Stimulated activated CD4-positive, alpha-beta T cell treated with anti-CD3 and anti-CD28 coated beads, TNF-alpha, amount 100 ng/mL, for 24 hours (primary cell): Measurements from ENCODE around the gene CENPP.
"Not testable (repeated sequence)": the region's sequence is repeated elsewhere in the genome, so short reads cannot be mapped to it uniquely, and the experiment has no call there.

Experiments used
- DNase-seq, 3 experiments: peaks; one replicate each; pipeline ENCODE4 v3.0.0-alpha.2; 2020; ENCODE audit warnings: low read depth in 3 of 3

The CENPP gene

DNA sequence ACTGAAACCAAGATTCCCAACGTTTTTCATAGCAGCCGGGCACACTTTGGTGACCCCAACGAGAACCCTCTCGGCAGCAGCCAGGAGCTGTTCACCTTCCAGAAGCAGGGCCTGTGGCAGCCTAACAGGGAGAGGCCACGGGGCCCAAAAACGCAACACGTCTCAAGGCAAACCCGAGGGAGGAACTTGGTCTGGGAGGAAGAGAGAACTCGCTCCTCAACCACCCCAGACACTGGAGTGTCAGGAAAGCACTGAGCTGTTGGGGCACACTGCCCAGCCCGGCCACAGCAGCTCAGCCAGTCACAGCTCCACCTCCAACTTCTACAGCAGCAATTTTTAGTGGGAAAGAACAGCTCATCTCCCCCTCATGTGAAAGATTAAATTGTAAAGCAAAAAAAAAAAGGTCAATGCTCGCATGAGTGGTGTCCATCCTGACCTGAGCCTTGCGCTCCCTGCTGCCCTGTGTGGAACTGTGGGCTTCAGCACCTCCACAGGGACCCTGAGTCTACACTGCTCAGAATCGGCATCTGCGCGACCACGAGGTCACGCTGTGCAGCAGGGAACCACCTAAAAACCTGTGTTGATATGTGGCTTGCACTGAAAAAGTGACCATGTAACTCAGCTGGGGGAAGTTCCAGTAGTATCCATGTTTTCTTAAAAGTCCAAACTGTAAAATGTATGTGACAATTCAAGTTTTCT is 289.2 kb downstream of the CENPP start:
- DNase-seq = no peak

DNA sequence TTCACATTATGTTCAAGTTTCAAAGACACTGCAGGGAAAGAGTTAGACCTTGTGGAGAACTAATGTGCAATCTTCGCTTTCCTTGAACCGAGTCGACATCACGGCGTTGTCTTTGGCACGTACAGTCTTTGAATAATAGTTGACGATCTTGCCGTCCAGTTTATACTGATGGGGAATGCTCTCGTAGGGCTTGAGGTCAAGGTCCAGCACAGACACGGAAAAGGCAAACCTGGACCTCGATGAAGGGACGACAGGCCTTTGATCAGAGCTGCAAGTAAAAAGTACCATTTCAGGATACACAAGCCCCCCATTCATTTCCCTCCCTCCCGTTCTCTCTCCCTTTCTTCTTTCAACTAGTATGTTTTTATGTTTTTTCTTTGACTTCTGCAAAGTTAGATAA is 290.0 kb downstream of the CENPP start:
- no peak for DNase-seq

DNA sequence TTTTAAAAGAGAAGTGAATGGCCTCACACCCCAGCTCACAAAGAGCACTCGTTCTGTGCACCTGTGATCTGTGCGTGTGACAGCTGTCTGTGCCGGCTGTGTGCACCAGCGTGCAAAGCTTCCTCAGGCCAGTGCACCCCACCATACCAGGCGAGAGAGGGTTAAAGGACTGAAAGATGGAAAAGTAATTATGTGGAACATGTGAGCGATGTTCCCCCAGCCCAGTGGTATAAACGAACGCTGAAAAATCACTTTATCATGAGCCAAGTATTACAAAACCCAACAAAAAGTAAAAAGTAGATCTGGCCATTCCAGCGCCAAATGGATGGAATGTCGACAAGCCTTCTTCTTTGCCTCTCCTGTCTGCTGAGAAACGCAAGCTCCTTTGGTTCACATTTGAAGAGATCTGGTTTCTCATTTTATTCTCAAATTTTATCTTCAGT is 290.5 kb downstream of the CENPP start:
- no peak for DNase-seq

DNA sequence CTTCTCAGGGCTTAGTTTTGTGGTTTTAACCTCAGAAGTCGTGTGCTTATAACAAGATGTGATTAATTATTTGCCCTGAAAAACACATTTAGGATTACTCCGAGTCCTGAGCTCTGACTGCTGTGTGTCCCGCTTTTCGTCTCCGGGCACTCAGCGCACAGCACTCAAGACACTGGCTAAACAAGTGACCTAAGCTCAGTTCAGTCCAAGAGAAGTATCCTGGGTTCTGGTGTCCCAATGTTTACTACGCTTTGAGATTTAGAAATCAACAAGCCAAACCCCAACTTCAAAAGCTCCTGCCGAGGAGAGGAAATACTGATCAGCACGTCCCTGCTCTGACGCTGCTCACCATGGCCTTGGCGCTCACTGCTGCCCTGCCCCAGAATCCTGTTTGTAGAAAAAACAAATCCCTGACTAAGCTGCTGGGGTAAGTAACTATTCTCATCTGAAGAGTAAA is 290.9 kb downstream of the CENPP start:
- DNase-seq = no peak

DNA sequence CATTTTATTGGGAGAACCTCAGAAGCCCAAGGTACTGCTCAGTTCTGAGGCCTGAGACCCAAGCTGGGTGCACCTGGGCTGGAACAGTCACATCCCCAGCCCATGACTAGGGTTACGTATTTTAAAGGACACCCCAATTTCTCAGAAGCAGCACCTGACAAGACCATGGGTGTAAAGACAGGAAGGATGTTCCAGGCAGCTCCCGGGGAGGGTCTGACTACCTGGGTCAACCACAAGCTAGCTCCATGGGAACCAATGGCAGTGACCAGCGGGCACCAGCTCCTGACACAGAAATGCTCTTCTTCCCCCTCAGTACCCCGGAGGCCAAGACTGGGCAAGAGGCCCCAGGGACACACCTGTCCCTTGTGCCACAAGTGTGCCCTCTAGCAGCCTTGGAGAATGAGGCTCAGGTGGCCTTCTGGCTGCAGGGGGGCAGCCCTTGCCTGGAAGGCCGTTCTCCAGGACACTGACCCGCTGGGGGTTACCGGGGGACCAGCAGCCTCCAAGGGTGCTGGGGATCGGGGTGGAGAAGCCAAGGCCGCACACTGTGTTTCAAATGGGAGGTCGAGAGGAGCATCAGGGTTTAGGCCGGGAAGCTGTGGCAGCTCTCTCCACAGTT is 291.6 kb downstream of the CENPP start:
- DNase-seq = no peak

DNA sequence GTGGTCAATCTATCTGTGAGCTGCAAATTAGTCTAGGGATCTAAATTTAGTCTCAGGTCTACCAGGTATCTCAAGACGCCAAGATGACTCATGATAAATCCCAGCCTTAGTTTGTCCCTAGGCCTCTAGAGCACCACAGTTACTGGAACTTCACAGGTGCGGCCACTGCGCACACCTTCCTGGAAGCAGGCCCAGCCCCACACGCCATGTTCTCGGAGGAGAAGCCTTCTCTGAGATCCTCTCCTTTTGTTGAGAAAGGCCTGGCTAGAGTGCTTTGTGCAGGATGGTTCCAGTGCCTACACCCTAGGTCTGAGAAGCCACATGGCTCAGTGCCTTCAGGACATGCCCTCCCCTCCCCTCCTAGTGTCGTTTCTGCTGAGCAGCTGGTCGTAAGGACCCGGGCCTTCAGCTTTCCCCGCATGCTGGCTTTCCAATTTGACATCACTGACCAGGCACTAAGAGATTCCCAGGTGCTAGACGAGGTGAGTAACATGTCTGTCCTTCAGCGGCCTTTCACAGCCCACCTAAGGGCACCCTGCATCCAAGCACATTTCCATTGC is 292.3 kb downstream of the CENPP start:
- no peak for DNase-seq

DNA sequence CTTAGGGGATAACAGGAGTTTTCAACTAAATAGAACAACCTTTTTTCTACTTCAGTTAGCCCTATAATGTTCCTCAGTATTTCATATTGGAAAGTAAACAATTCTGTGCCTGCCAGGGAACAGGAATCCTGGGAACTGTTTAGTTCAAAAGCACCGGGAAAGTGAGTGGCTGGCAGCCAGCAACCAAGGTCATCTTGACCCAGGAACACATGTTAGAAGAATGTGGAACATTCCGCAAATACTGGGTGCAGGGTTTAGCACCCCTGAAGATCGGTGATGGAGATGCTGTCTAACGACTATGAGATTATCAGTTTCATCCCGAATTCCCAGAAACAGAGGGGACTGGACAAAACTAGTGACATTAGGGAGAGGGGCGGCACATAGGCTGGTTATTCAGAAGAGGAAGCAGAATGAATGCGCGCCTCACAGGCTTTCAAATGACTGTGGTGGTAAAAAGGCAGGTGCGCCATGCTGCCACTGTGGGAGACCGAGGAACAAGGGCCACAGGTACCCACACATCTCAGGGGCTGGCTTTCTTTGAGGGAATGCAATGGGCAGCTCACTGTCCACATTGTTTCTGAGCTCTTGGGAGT is 293.0 kb downstream of the CENPP start:
- DNase-seq = no peak

DNA sequence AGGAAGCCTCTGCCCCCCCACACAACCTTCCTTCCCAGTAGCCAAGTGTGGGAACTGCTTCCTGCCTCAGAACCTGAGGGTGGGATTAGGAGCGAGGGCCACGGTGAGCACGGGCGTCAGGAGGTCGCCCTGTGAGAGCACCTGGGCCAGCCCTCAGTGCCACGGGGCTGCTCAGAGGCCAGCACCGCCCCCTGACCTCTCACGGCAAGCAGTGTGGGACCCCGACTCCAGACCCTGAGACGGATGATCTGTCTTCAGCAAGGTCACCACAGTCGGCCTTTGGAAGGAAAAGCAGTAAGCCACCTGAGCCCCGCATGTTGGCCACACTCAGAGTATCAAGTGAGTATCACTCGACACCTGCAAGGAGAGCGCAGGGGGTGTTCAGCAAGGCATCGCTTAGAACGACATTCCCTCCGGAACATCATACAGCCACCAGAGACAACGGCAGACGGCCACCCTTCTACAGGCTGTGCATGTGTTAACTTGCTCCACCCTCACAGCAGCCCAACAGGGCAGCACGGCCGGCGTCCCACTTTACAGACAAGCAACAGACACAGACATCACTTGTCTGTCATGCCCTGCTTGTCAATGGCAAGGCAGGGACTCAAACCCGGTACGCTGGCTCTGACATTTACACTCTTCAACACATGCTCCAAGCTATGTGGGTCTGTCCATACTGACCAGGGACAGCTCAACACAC is 294.0 kb downstream of the CENPP start:
- no peak for DNase-seq

DNA sequence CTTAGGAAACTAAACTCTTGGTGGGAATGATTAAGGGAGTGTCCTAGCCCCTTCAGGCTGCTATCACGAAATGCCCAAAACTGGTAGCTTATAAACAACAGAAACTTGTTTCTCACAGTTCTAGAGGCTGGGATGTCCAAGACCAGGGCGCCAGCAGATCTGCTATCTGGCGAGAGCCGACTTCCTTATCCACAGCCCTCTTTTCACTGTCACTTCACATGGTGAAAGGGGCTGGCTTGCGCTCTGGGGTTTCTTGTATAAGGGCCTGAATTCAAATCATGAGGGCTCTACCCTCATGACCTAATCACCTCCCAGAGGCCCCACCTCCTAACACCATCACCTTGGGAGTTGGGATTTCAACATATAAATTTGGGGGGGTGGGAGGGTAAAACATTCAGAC is 295.1 kb downstream of the CENPP start:
- no peak for DNase-seq

DNA sequence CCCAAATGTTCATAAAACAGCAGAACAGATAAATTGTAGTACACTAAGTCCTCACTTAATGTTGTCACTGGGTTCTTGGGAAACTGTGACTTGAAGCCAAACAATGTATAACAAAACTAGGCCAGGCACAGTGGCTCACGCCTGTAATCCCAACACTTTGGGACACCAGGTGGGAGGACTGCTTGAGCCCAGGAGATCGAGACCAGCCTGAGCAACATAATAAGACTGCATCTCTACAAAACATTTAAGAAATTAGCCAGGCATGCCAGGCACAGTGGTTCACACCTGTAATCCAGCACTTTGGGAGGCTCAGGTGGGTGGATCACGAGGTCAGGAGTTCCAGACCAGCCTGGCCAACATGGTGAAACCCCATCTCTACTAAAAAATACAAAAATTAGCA is 298.2 kb downstream of the CENPP start:
- DNase-seq = not testable (repeated sequence)

DNA sequence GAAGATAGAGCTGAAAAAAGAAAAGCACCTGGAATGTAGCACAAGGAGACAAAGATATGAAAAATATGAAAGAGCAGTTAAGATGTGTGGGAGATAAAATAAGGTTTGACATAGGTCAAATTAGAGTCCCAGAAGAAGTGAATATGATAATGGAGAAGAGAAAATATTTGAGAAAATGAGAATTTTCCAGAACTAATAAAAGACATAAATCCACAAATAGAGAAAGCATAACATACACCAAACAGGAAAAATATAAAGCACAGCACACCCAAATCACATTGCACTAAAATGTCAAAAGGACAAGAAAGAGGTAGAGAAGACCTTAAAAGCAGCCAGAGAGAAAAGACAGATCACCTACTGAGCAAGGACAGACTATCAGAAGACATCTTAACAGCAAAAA is 300.7 kb downstream of the CENPP start:
- no peak for DNase-seq

DNA sequence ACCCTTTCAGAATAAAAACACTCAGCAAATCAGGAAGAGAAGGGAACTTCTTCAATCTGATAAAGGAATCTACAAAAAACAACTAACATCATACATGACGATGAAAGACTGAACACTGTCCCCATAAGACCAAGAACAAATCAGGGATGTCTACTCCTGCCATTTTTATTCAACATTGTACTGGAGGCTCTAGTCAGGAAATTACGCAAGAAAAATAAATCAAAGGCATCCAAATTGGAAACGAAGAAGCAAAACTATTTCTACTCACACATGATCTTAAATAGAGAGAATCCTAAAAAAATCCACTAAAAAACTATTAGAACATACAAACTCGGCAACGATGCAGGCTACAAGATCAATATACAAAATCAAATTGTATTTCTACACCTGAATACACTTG is 301.9 kb downstream of the CENPP start:
- no peak for DNase-seq

DNA sequence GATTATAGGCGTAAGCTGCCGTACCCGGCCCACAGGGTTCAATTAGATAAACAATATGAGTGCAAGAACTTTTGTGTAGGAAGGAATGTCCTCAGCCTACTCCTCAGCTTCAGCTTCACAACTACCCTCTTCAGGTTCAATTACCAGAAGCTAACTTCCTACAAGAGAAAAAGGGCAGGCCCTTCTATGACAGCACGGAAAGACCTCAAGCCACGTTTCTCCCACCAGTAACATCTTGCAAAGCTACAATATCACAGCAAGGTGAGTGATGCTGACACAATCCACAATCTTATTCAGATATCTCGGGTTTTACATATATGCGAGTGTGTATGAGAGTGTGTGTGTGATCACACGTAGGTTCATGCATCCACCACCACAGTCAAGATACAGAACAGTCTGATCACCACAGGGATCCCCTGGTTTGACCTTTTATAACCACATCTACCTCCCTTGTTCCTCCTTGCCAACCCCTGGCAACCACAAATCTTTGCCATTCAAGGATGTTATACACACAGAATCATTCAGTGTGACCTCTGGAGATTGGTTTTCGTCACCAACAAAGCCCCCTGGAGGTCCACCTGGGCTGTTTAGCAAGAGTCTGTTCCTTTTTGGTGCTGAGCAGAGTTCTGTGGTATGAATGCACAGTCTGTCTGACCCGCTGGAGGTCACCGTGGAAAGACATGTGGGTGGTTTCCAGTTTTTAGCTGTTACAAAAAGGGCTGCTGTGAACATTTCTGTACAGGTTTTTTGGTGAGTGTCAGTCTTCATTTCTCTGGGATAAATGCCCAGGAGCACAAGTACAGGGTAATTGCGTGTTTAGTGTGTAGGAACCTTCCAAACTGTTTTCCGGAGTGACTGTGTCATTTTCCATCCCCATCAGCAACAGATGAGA is 305.9 kb downstream of the CENPP start:
- DNase-seq = no peak

DNA sequence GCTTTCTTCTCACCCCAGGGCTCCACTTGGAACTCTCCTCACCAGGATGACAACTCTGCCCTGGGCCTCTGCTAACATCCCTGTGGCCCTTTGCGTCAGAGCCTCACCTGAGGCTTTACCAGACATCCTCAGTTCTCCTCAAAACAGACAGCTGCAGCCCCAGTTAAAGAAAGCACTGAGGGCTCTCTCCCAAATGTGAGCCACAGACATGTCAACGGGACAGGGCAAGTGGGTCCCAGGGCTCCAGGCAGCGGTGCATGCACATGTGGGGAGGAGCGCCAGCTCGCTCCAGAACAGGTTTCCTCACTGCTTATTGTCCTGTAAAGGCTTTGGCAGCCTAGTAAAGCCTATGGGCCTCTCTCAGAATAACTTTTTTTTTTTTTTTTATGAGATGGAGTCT is 306.9 kb downstream of the CENPP start:
- no peak for DNase-seq

DNA sequence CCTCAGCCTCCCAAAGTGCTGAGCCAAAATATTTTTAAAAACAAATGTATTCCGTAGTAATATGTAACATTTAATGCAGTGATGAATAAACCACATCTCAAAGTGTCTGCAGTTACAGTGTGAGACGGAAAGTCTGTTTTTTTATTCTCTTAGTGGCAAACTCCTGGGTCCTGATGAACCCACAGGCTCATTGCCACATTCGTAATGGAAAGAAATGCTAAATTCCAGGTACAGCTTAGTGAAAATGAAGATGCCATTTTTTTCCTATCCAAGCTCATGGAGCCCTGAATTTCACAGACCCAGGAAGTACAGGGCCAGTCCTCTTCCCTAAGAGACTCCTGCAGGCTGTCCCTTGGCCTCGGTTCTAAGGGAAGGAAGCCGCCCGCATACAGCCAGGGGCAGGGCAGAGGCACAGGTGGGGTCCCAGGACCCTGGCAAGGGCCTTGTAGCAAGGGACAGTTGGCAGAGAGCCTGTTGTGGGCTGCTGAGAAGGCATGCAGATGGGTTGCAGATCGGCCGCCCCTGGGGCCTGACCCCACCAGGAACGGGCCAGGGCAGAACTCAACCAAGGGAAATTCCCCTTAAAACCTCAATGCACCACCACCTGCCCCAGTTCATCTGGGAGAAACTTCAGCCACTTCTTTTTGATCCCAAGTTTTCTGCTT is 308.0 kb downstream of the CENPP start:
- DNase-seq = no peak

DNA sequence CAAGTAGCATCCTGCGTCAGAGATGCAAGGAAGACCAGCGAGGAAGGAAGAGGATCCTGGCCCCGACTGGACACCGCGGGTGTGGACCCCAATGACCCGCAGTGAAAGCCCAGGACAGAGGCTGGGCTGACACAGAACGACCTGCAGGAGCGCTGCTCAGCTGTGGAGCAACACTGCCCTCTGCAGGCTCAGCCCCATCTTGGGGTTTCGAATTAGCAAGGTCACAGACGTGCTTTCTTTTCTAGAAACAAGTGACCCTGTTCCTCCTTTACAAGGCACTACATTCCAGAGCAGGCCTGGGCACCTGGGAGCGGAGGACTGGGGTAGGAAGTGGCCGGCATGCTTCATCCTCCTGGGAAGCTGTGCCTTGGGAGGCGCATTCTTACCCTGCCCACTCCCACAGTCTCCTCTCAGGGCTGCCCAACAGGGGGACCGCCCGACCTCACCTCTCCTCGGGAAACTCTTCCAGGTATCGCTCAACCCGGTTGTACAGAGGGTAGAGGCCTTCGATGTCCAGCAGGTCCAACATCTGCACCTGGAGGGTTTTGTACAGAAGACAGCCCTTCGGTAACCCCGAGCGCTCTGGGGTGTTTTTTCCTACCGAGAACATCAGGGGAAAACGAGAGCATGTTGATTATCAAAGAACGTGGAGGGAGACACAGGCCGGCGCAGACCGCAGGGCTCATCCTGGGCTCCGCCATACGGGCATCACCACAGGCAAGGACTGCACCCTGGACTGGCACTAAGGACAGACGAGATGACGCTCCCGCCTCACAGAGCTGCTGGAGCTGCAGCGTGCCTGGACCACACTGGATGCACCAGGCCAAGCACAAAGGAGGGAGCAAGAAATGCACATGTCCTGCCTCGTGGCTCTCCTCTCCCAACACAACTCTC is 309.2 kb downstream of the CENPP start:
- peak; percentile 19 to 60 (median 30) for DNase-seq

DNA sequence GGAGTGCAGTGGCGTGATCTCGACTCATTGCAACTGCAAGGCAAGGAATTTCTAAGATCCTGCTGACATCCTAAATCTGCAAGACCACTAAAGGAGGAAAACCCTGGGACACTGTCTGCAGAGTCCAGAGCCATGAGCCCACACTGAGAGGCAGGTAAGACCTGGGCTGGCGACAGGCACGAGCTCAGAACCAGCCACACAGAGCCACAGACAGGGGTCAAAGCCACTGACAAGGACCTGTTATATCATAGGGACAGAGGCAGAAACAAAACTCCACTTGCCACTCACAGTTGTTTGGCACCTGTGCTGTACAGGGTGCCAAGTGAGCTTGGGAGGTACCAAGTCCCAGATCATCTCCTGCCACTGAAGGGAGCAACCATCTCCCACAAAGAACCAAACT is 310.0 kb downstream of the CENPP start:
- DNase-seq = no peak

DNA sequence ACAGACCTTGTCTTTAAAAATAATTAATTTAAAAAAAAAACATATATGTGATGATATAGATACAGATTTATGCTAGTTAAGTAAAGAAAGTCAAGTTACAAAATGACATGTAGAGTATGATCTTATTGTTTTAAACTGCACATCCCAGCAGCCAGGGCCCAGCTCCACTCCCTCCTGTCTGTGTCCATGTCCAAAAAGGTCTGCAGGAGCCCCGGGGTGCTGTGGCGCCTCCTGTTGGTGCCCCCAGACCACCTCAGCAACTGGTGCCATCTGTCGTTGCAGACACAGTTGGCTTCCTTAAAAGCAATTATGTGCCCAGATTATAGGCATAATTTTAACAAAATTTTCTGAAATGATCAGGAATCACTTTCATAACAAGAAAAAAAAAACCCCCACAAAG is 310.9 kb downstream of the CENPP start:
- DNase-seq = no peak

DNA sequence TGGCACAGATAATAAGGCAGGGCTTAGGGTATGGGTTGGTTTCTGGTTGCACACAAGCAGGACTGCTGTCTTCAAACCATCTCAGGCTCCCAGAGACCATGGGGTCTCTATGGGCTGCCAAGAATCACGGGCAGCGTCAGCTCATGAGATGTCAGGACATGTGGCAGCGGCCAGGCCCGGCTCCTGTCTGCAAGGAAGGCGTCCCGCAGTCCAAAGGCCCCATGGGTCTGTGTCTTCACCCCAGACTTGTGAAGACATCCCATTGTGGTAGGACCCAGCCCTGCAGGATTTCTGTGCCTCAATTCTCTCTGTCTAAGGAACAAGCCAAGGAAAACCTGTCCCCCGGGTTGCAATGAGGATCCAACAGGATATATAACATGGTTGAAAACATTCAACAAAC is 311.6 kb downstream of the CENPP start:
- DNase-seq = no peak
